Nephron (organoid): ENCODE data around the gene RELL2.

Source experiments
- H3K27ac Mint-ChIP-seq, 3 experiments: 2 replicates each; pipeline ENCODE4 v1.8.0; 2020; ENCODE audit warnings: mixed read lengths in 3 of 3, mild to moderate bottlenecking in 2 of 3, moderate library complexity in 1 of 3
- H3K27me3 Mint-ChIP-seq: 2 replicates; pipeline ENCODE4 v1.8.0; 2021; ENCODE audit warnings: low read depth, mild to moderate bottlenecking, moderate library complexity, mixed read lengths
- H3K36me3 Mint-ChIP-seq: 2 replicates; pipeline ENCODE4 v1.8.0; 2020; ENCODE audit warnings: low read depth, mixed read lengths
- H3K4me1 Mint-ChIP-seq: 2 replicates; pipeline ENCODE4 v1.8.0; 2020; ENCODE audit warnings: mixed read lengths
- H3K4me3 Mint-ChIP-seq, 3 experiments: 2 replicates each; pipeline ENCODE4 v1.8.0; 2020; ENCODE audit warnings: mild to moderate bottlenecking in 3 of 3, mixed read lengths in 3 of 3, moderate library complexity in 2 of 3
- H3K9me3 Mint-ChIP-seq: 2 replicates; pipeline ENCODE4 v1.8.0; 2020; ENCODE audit warnings: mixed read lengths
- CTCF ChIP-seq, 3 experiments: fragments of 200-600 bp; sonication (generic); IDR thresholded peaks; one replicate each; pipeline ENCODE4 v1.5.0; 2021; ENCODE audit warnings: antibody characterized with exemption in 3 of 3; ENCODE audit not compliant: unreplicated experiment in 3 of 3

RELL2 gene

GRCh38 chr5:141677415-141677814 is 40.6 kb downstream of the RELL2 start:
- H3K4me1 Mint-ChIP-seq, result peaks cover 6% of the 10 kb centered on the region
- peak in 2 of 3 experiments; percentile 25 to 27 for TF ChIP-seq CTCF (IDR thresholded peaks at IDR 0.05; ENCODE audit: unreplicated experiment in 3 of 3)
- no peak overlapping the region for H3K4me3 Mint-ChIP-seq
- H3K27ac Mint-ChIP-seq, result no peak overlapping the region
- peaks cover 13% of the 10 kb centered on the region for H3K36me3 Mint-ChIP-seq
- peaks cover 11% of the 10 kb centered on the region for H3K27me3 Mint-ChIP-seq
- H3K9me3 Mint-ChIP-seq, result no peaks in the 10 kb centered on the region

- Mint-ChIP-seq H3K27ac (no peak overlapping the region), H3K4me1 (peaks cover 13% of the 10 kb centered on the region), H3K9me3 (no peaks in the 10 kb centered on the region), H3K4me3 (peak overlapping the region in 2 of 3 experiments; percentile 74 to 77), H3K36me3 (peaks cover 13% of the 10 kb centered on the region), H3K27me3 (peaks cover 28% of the 10 kb centered on the region)
- TF ChIP-seq CTCF (IDR thresholded peaks at IDR 0.05; ENCODE audit: unreplicated experiment in 3 of 3), result no peak
Observed at GRCh38 chr5:141680178-141680577, 43.4 kb downstream of the RELL2 start.

GRCh38 chr5:141680751-141681201 is 44.0 kb downstream of the RELL2 start:
- Mint-ChIP-seq H3K27me3 (peaks cover 28% of the 10 kb centered on the region), H3K4me3 (peak overlapping the region; percentile 74 to 81 (median 77)), H3K27ac (peak overlapping the region; percentile 63 to 89 (median 75))

GRCh38 chr5:141681295-141681694 is 44.5 kb downstream of the RELL2 start:
- H3K36me3 Mint-ChIP-seq, result peaks cover 13% of the 10 kb centered on the region
- H3K4me1 Mint-ChIP-seq, result peaks cover 13% of the 10 kb centered on the region
- peak overlapping the region; percentile 74 to 81 (median 77) for H3K4me3 Mint-ChIP-seq
- TF ChIP-seq CTCF (IDR thresholded peaks at IDR 0.05; ENCODE audit: unreplicated experiment in 3 of 3), result no peak
- H3K27ac Mint-ChIP-seq, result peak overlapping the region; percentile 63 to 89 (median 75)
- H3K27me3 Mint-ChIP-seq, result peaks cover 28% of the 10 kb centered on the region
- no peaks in the 10 kb centered on the region for H3K9me3 Mint-ChIP-seq

More at GRCh38 chr5:141680751-141681201, 44.0 kb downstream of the RELL2 start:
- Mint-ChIP-seq H3K36me3 (peaks cover 13% of the 10 kb centered on the region), H3K9me3 (no peaks in the 10 kb centered on the region), H3K4me1 (peaks cover 13% of the 10 kb centered on the region)
- no peak for TF ChIP-seq CTCF (IDR thresholded peaks at IDR 0.05; ENCODE audit: unreplicated experiment in 3 of 3)

GRCh38 chr5:141681695-141682641 is 45.2 kb downstream of the RELL2 start, which contains the start of gene ARAP3:
Gene ARAP3, minus strand, starts transcription at chr5:141682230. Its CDS starts 1,744 bp downstream, at chr5:141680486.
- Mint-ChIP-seq H3K27ac (peak within 1 kb of the TSS; percentile 87 to 93 (median 93)), H3K9me3 (no peaks in the 10 kb centered on the region), H3K4me3 (peak within 1 kb of the TSS; percentile 81 to 86 (median 85)), H3K4me1 (peaks cover 13% of the 10 kb centered on the region), H3K27me3 (peaks cover 28% of the 10 kb centered on the region), H3K36me3 (peaks cover 13% of the 10 kb centered on the region)
- no peak for TF ChIP-seq CTCF (IDR thresholded peaks at IDR 0.05; ENCODE audit: unreplicated experiment in 3 of 3)
